Ovary (tissue), 9 donors: ENCODE measurements around the gene TMIE. TPM values are rescaled to one million over a fixed set of nuclear protein-coding genes. Genes with fewer than 3 reads are reported as not detected.
"Not testable (repeated sequence)": the region's sequence is repeated elsewhere in the genome, so short reads cannot be mapped to it uniquely, and the experiment has no call there.

ENCODE experiments used
- DNase-seq, 5 donors: peaks; one replicate each; pipeline ENCODE4 v3.0.0-alpha.2; 2019 to 2020
- H3K27ac ChIP-seq, 2 donors: fragments of 200-600 bp; one replicate each; pipeline versions ENCODE4 v1.5.1 to v1.8.0; 2019 to 2022
- H3K27me3 ChIP-seq: fragments of 200-600 bp; one replicate; pipeline ENCODE4 v1.8.0; 2022
- H3K36me3 ChIP-seq: fragments of 200-600 bp; sonication (generic); one replicate; pipeline ENCODE4 v1.5.1; 2019
- H3K4me1 ChIP-seq: one replicate; pipeline ENCODE4 v1.8.1; 2013; ENCODE audit warnings: mild to moderate bottlenecking, moderate library complexity; ENCODE audit not compliant: insufficient read depth
- H3K4me3 ChIP-seq: fragments of 200-600 bp; sonication (generic); one replicate; pipeline ENCODE4 v1.5.1; 2017
- H3K9me3 ChIP-seq, 2 donors: fragments of 200-600 bp in 1 of 2; sonication (generic) in 1 of 2; one replicate each; pipeline versions ENCODE4 v1.5.1 to v1.8.1; 2013 to 2019; ENCODE audit warnings: mild to moderate bottlenecking in 1 of 2, moderate library complexity in 1 of 2
- EP300 ChIP-seq: sonication (generic); formaldehyde crosslinking; IDR thresholded peaks from one replicate; pipeline ENCODE4 v1.6.1; 2017; ENCODE audit warnings: antibody characterized with exemption
- POLR2A ChIP-seq: fragments of 450-650 bp; IDR thresholded peaks from one replicate; pipeline ENCODE4 v1.6.1; 2017; ENCODE audit warnings: antibody characterized with exemption, mild to moderate bottlenecking, moderate library complexity
- WGBS, 3 donors: extraction: QIAGEN DNeasy Blood & Tissue Kit in 1 of 3; methylation state at CpG; one replicate each; pipeline versions ENCODE4 v1.1.5 to v1.1.7; 2013 to 2017; 5-methylcytosine and 5-hydroxymethylcytosine counted together
- intact Hi-C, 4 donors: fragments of 100-400 bp; cut with DNase I; formaldehyde crosslinking; loops; one replicate each; pipeline versions ENCODE4 v1.11.0 to v1.15.1; 2022 to 2023
- polyA plus RNA-seq, 2 donors: library from polyadenylated mRNA; stranded (reverse); fragments of 200-250 nt in 1 of 2; fragments of 350-450 nt in 1 of 2; fragmentation: Illumina TruSeq in 1 of 2; extraction: RNeasy Lipid Tissue Mini Kit (QIAGEN cat#74804) in 1 of 2; gene quantifications; one replicate each; pipeline ENCODE4 v1.2.3, GENCODE V29; 2013 to 2014
- total RNA-seq, 7 donors: library from RNA; depleted of rRNA in 2 of 7; stranded (reverse); fragments of >200 nt in 2 of 7; fragmentation: NEBNext Ultra II Directional in 3 of 7; extraction: Animal tissue kit (Norgen Biotek cat#: 25700) in 3 of 7; gene quantifications; one replicate each; pipeline versions ENCODE4 v1.1.0 to v1.2.4, GENCODE V29; 2016 to 2023
- TF ChIP-seq, protein P1 (sequence below), 3 donors: fragments of 450-650 bp in 2 of 3; fragments of 200-600 bp in 1 of 3; IDR thresholded peaks; one replicate each; pipeline versions ENCODE4 v1.5.1 to v1.8.0; 2016 to 2022; ENCODE audit warnings: antibody characterized with exemption in 3 of 3, mild to moderate bottlenecking in 1 of 3
- donor health status: DM: no; HTN: no; CAD: no; lungs with moderate emphysema.
- donor health status: DM: no; HTN: no; CAD: no.
- donor health status: Bipolar disorder and iron deficiency.
- donor health status: DM: yes; HTN: yes; CAD: no.
- donor health status: DM: no; HTN: no; CAD: no.
- donor health status: DM: yes; HTN: yes; CAD: no.

The TMIE gene
- total and polyA plus RNA-seq, 9 donors: 0.40 to 2.4 (median 1.0) TPM; not detected in 1

DNA sequence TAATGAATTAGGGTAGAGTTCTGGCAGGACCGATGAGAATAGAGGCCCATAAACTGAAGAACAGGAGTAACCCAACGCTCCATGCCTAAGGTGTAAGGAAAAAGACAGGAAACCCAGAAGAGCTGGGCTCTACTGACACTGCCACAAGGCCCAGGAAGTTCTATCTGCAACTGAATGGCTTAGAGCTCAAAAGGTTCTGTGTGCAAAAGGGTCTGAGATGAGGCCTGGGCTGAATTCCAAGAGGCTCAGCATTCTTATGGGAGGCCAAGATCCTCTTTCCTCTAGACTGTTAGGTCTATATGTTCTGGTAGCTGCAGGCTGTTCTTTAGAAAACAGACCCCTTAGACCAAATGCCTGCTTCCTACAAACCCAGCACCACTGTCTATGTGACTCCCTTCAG lies 47.0 kb downstream of the TMIE start:
- H3K27ac ChIP-seq: no peak overlapping the region
- intact Hi-C loops: no loop called here
- no peaks in the 10 kb centered on the region for H3K36me3 ChIP-seq
- H3K9me3 ChIP-seq: no peaks in the 10 kb centered on the region
- H3K4me3 ChIP-seq: no peak overlapping the region
- no peak for TF ChIP-seq EP300
- TF ChIP-seq, protein P1, sequence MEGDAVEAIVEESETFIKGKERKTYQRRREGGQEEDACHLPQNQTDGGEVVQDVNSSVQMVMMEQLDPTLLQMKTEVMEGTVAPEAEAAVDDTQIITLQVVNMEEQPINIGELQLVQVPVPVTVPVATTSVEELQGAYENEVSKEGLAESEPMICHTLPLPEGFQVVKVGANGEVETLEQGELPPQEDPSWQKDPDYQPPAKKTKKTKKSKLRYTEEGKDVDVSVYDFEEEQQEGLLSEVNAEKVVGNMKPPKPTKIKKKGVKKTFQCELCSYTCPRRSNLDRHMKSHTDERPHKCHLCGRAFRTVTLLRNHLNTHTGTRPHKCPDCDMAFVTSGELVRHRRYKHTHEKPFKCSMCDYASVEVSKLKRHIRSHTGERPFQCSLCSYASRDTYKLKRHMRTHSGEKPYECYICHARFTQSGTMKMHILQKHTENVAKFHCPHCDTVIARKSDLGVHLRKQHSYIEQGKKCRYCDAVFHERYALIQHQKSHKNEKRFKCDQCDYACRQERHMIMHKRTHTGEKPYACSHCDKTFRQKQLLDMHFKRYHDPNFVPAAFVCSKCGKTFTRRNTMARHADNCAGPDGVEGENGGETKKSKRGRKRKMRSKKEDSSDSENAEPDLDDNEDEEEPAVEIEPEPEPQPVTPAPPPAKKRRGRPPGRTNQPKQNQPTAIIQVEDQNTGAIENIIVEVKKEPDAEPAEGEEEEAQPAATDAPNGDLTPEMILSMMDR (IDR thresholded peaks at IDR 0.05): no peak
- TF ChIP-seq POLR2A: no peak
- WGBS, 3 donors: 80 to 89% (median 86%) methylated on average over 2 of the region's 2 CpGs
- DNase-seq: no peak
- H3K4me1 ChIP-seq: no peaks in the 10 kb centered on the region
- no peaks in the 10 kb centered on the region for H3K27me3 ChIP-seq

- DNase-seq: no peak
- H3K4me3 ChIP-seq: no peak overlapping the region
- intact Hi-C loops: no loop called here
- H3K9me3 ChIP-seq: no peaks in the 10 kb centered on the region
- TF ChIP-seq POLR2A (no peak), EP300 (no peak)
- TF ChIP-seq, protein P1 (IDR thresholded peaks at IDR 0.05): no peak
- no peaks in the 10 kb centered on the region for H3K27me3 ChIP-seq
- H3K27ac ChIP-seq: no peak overlapping the region
- no peaks in the 10 kb centered on the region for H3K36me3 ChIP-seq
- WGBS, 3 donors: 89 to 90% (median 90%) methylated on average over 4 of the region's 4 CpGs
- no peaks in the 10 kb centered on the region for H3K4me1 ChIP-seq
Measured at GRCh38 chr3:46749129-46749528, 47.9 kb downstream of the TMIE start.

GRCh38 chr3:46750555-46751038 lies 49.4 kb downstream of the TMIE start:
- WGBS, 3 donors: 86 to 94% (median 93%) methylated on average over 41 of the region's 41 CpGs
- intact Hi-C loops: no loop called here
- Histone ChIP-seq H3K36me3 (no peaks in the 10 kb centered on the region), H3K27me3 (no peaks in the 10 kb centered on the region), H3K4me1 (no peaks in the 10 kb centered on the region), H3K27ac (no peak overlapping the region), H3K4me3 (no peak overlapping the region), H3K9me3 (no peaks in the 10 kb centered on the region)
- DNase-seq: no peak
- no peak for TF ChIP-seq POLR2A
- TF ChIP-seq, protein P1 (IDR thresholded peaks at IDR 0.05): no peak
- no peak for TF ChIP-seq EP300

DNA sequence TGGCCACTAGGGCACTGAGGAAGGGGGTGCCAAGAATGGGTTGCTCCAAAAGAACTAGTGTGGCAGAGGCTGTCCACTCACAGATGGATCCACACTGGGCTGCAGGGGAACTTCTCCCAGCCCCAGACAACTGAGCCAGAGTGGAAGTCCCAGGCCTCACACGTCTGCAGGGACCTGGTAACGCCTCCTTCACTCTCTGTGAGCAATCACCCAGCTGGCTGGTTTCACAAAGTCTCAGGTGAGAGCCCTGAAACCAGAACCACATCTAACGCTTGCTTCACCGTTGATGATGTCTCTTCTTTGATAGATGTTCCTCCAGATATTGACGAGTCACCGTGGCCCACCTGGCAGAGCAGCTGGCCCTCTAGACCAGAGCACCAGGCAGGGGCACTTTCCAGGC lies 51.9 kb downstream of the TMIE start:
- H3K36me3 ChIP-seq, H3K27me3 ChIP-seq, H3K4me3 ChIP-seq, H3K4me1 ChIP-seq, H3K27ac ChIP-seq, H3K9me3 ChIP-seq, intact Hi-C loops, DNase-seq: not testable (repeated sequence)
- WGBS, 3 donors: 85 to 87% (median 86%) methylated on average over 6 of the region's 6 CpGs

DNA sequence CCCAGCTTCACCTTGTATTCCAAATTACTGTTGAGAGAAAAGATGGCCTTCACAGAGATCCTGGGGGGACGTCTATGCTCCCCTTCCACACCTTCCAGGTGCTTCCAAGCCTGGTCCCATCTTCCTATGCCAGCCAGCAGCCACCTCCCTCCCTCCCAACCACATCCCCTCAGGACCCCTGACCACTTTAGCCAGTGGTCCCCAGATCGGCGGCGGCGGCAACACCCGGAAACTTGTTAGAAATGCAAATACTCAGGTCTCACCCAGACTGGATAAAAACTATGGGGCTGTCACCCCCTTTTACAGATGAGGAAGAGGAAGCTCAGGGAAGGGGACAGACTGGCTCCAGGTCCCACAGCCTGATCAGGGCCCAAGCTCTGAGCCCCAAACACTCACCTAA lies 54.5 kb downstream of the TMIE start:
- no peaks in the 10 kb centered on the region for H3K4me1 ChIP-seq
- TF ChIP-seq POLR2A (no peak), EP300 (no peak)
- TF ChIP-seq, protein P1 (IDR thresholded peaks at IDR 0.05): no peak
- no peaks in the 10 kb centered on the region for H3K27me3 ChIP-seq
- 86 to 93% (median 93%) methylated on average over 6 of the region's 6 CpGs for WGBS, 3 donors
- intact Hi-C loops: no loop called here
- H3K9me3 ChIP-seq: no peaks in the 10 kb centered on the region
- no peak overlapping the region for H3K4me3 ChIP-seq
- H3K36me3 ChIP-seq: no peaks in the 10 kb centered on the region
- DNase-seq: no peak
- no peak overlapping the region for H3K27ac ChIP-seq
